ENCODE measurements around the gene TBC1D5. TPM values are rescaled to one million over a fixed set of nuclear protein-coding genes. Genes with fewer than 3 reads are reported as not detected.

TBC1D5 gene
- total RNA-seq, 2 experiments from 2014 or later, result 46.3 to 47.8 TPM

DNA sequence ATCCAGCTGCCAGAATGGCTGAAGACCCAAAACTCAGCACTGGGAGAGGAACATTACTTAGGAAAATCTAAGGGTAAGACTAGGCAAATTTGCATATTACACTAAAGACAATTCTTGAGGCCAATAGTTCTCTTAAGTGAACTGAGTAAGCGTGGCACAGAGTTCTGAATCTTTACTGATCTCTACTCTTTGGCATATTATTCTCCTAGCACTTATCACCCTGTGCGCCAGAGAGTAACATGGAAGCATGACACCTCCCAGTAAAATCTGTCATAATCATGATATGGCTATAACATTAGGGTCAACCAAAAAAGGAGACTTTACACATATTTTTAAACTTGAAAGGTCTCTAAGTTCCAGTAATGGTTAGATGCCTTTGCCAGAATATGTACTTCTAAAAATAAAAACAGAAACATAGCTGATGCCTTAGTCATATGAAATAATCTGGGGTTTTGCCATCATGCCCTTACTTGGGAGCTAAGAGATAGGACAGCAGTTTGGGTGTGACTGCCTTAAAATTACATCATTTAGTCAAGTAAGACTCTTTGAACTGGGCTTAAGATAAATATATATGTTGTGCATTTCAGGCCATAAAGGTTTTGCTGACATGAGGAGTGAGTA, 567.1 kb downstream of the TBC1D5 start:
- ATAC-seq, result no peak
- H3K4me3 Mint-ChIP-seq, result no peak overlapping the region
- peaks cover 6% of the 10 kb centered on the region for H3K36me3 Mint-ChIP-seq (ENCODE audit: low read depth)
- intact Hi-C loops (cut with micrococcal nuclease), result no loop called here
- no peaks in the 10 kb centered on the region for H3K27me3 Mint-ChIP-seq
- H3K9me3 Mint-ChIP-seq, result no peaks in the 10 kb centered on the region
- peaks cover 5% of the 10 kb centered on the region for H3K4me1 Mint-ChIP-seq (ENCODE audit: low read depth)
- DNase-seq, result no peak
- ChIA-PET POLR2A (no interaction called here), CTCF (interaction anchor here (0.7 to 1.4 kb wide), 3 partner anchors 13 to 574 kb away, joined by 3 read pairs; no protein-coding TSS in a partner anchor)
- TF ChIP-seq, protein P1, sequence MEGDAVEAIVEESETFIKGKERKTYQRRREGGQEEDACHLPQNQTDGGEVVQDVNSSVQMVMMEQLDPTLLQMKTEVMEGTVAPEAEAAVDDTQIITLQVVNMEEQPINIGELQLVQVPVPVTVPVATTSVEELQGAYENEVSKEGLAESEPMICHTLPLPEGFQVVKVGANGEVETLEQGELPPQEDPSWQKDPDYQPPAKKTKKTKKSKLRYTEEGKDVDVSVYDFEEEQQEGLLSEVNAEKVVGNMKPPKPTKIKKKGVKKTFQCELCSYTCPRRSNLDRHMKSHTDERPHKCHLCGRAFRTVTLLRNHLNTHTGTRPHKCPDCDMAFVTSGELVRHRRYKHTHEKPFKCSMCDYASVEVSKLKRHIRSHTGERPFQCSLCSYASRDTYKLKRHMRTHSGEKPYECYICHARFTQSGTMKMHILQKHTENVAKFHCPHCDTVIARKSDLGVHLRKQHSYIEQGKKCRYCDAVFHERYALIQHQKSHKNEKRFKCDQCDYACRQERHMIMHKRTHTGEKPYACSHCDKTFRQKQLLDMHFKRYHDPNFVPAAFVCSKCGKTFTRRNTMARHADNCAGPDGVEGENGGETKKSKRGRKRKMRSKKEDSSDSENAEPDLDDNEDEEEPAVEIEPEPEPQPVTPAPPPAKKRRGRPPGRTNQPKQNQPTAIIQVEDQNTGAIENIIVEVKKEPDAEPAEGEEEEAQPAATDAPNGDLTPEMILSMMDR (IDR thresholded peaks at IDR 0.05), result no peak
- H3K27ac Mint-ChIP-seq, result no peak overlapping the region

GRCh38 chr3:17166369-17166768, 576.1 kb downstream of the TBC1D5 start:
- ChIA-PET CTCF (interaction anchor here (0.9 kb wide), 1 partner anchor 19 kb away, joined by 3 read pairs; no protein-coding TSS in a partner anchor), POLR2A (interaction anchor here (1.6 kb wide), 1 partner anchor 15 kb away, joined by 3 read pairs; no protein-coding TSS in a partner anchor)
- TF ChIP-seq, protein P1 (IDR thresholded peaks at IDR 0.05), result no peak
- no peaks in the 10 kb centered on the region for H3K27me3 Mint-ChIP-seq
- H3K36me3 Mint-ChIP-seq (ENCODE audit: low read depth), result peaks cover 6% of the 10 kb centered on the region
- no peak overlapping the region for H3K4me3 Mint-ChIP-seq
- H3K4me1 Mint-ChIP-seq (ENCODE audit: low read depth), result no peaks in the 10 kb centered on the region
- no peaks in the 10 kb centered on the region for H3K9me3 Mint-ChIP-seq
- ATAC-seq (peak; percentile 45), DNase-seq (peak; percentile 19)
- intact Hi-C loops (cut with micrococcal nuclease), result no loop called here
- H3K27ac Mint-ChIP-seq, result no peak overlapping the region

DNA sequence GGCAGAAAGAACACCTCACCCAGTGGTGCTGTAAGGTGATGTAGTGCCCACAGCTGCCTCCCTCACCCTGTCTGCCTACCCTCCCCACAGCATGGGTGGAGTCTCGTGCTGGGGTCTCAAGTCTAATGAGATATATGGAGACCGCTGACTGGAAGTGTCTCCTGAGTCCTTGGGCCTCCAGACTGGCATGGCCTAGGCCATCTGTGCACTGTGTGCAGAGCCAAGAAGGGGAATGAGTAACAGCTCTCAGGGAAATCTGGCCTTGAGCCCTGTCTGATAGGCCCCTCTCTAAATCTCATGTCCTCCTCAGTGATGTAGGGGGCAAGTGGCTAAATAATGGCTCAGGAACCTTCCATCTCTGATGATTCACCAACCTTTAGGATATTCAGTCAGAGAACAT, 580.3 kb downstream of the TBC1D5 start:
- TF ChIP-seq, protein P1 (IDR thresholded peaks at IDR 0.05), result no peak
- ChIA-PET CTCF (interaction anchor here (1.0 kb wide), 1 partner anchor 13 kb away, joined by 3 read pairs; no protein-coding TSS in a partner anchor), POLR2A (interaction anchor here (1.0 kb wide), 1 partner anchor 18 kb away, joined by 3 read pairs; no protein-coding TSS in a partner anchor)
- H3K27ac Mint-ChIP-seq, result no peak overlapping the region
- H3K27me3 Mint-ChIP-seq, result no peaks in the 10 kb centered on the region
- no peaks in the 10 kb centered on the region for H3K9me3 Mint-ChIP-seq
- H3K36me3 Mint-ChIP-seq (ENCODE audit: low read depth), result peaks cover 10% of the 10 kb centered on the region
- H3K4me1 Mint-ChIP-seq (ENCODE audit: low read depth), result peaks cover 14% of the 10 kb centered on the region
- H3K4me3 Mint-ChIP-seq, result no peak overlapping the region
- no peak for DNase-seq
- intact Hi-C loops (cut with micrococcal nuclease), result no loop called here
- no peak for ATAC-seq

- peaks cover 6% of the 10 kb centered on the region for H3K36me3 Mint-ChIP-seq (ENCODE audit: low read depth)
- H3K9me3 Mint-ChIP-seq, result no peaks in the 10 kb centered on the region
- DNase-seq (no peak), ATAC-seq (no peak)
- peaks cover 14% of the 10 kb centered on the region for H3K4me1 Mint-ChIP-seq (ENCODE audit: low read depth)
- H3K27me3 Mint-ChIP-seq, result no peaks in the 10 kb centered on the region
- H3K4me3 Mint-ChIP-seq, result no peak overlapping the region
- TF ChIP-seq, protein P1 (IDR thresholded peaks at IDR 0.05), result no peak
- ChIA-PET CTCF (interaction anchor here (1.3 kb wide), 1 partner anchor 859 kb away, joined by 3 read pairs; no protein-coding TSS in a partner anchor), POLR2A (no interaction called here)
- no peak overlapping the region for H3K27ac Mint-ChIP-seq
- intact Hi-C loops (cut with micrococcal nuclease), result no loop called here
These were observed 581.8 kb downstream of the TBC1D5 start for GRCh38 chr3:17160597-17160996.

DNA sequence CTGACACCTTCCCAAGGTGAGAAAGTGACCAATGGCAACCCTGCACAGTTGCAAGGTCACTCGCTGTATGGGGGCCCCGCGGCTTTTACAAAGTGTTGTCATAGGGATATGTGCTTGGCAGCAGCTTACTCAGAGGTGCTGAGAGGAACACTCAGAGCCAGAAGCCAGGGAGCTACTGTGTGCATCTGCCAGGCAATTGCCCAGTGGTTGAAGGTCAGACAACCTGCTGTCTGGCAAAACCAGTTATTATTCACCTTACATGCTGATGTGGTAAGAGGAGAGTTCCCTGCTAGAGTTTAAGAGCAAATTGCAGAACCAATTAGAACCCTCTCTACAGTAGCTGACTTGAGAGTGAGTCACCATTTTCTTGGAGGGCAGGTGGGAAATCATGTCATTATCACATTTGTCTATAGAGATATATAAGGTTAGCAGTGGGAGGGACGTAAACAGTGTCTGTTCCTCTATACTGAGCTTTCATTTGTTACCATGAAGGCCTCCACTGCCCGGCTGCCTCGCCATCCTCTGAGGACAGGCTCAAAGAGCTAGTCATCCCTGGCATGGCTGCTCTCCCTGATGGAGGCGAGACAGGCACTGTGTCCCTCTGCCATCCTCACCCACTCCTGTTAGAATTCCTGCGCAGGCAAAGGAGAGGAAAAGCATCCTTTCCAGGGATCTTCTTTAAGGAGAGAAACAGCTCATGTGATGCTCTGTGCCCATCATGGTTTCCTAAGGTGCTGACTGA, 583.3 kb downstream of the TBC1D5 start:
- CTCF ChIA-PET, result no interaction called here

More for the DNA sequence above, 583.3 kb downstream of the TBC1D5 start:
- Mint-ChIP-seq H3K4me1 (ENCODE audit: low read depth) (peaks cover 17% of the 10 kb centered on the region), H3K27ac (peak overlapping the region; percentile 42), H3K27me3 (no peaks in the 10 kb centered on the region), H3K9me3 (no peaks in the 10 kb centered on the region), H3K4me3 (no peak overlapping the region), H3K36me3 (ENCODE audit: low read depth) (peaks cover 18% of the 10 kb centered on the region)
- POLR2A ChIA-PET, result interaction anchor here (1.0 kb wide), 1 partner anchor 11 kb away, joined by 3 read pairs; no protein-coding TSS in a partner anchor
- TF ChIP-seq, protein P1 (IDR thresholded peaks at IDR 0.05), result no peak
- intact Hi-C loops (cut with micrococcal nuclease), result no loop called here
- peak; percentile 65 for DNase-seq
- ATAC-seq, result peak; percentile 88
